Cardiac muscle cell (in vitro differentiated cells and primary cell): ENCODE measurements around the gene GUK1. TPM values are rescaled to one million over a fixed set of nuclear protein-coding genes. Genes with fewer than 3 reads are reported as not detected.

Experiments used
- DNase-seq, 2 donors: peaks; one replicate each; pipeline versions ENCODE4 v3.0.0 to v3.0.0-alpha.2; 2010 to 2017; ENCODE audit warnings: low read depth in 1 of 2, low spot score in 1 of 2
- H3K27ac ChIP-seq: fragments of 200-600 bp; sonication (generic); 2 replicates; pipeline ENCODE4 v1.5.1; 2016
- H3K27me3 ChIP-seq: fragments of 200-600 bp; sonication (generic); 2 replicates; pipeline ENCODE4 v1.6.0; 2016; ENCODE audit warnings: control low read depth
- H3K36me3 ChIP-seq: fragments of 200-600 bp; sonication (generic); 2 replicates; pipeline ENCODE4 v1.5.1; 2016; ENCODE audit warnings: control low read depth
- H3K4me1 ChIP-seq: fragments of 200-600 bp; sonication (generic); 2 replicates; pipeline ENCODE4 v1.8.1; 2017; ENCODE audit warnings: low read depth, mild to moderate bottlenecking, mixed run types
- H3K4me3 ChIP-seq: fragments of 200-600 bp; sonication (generic); 2 replicates; pipeline ENCODE4 v1.5.1; 2016; ENCODE audit warnings: mild to moderate bottlenecking
- H3K9me3 ChIP-seq: fragments of 200-600 bp; sonication (generic); 2 replicates; pipeline ENCODE4 v1.5.1; 2017; ENCODE audit warnings: low read depth, mild to moderate bottlenecking, control low read depth
- CTCF ChIP-seq: IDR thresholded peaks from 2 replicates; pipeline ENCODE4 v1.5.1; 2012; ENCODE audit warnings: low read depth, mild to moderate bottlenecking, low read length
- polyA plus RNA-seq: library from polyadenylated mRNA; unstranded; fragments of >200 nt; fragmentation: Nextera tagmentation; extraction: Ambion mirVana; gene quantifications from 2 replicates; pipeline ENCODE4 v1.2.1, GENCODE V29; 2016
- total RNA-seq: library from RNA; depleted of rRNA; stranded (reverse); fragments of >200 nt; gene quantifications from 2 replicates; pipeline ENCODE4 v1.2.3, GENCODE V29; 2016

GUK1 gene
- total and polyA plus RNA-seq, 2 experiments from 2014 or later, result 354 to 450 TPM

DNA sequence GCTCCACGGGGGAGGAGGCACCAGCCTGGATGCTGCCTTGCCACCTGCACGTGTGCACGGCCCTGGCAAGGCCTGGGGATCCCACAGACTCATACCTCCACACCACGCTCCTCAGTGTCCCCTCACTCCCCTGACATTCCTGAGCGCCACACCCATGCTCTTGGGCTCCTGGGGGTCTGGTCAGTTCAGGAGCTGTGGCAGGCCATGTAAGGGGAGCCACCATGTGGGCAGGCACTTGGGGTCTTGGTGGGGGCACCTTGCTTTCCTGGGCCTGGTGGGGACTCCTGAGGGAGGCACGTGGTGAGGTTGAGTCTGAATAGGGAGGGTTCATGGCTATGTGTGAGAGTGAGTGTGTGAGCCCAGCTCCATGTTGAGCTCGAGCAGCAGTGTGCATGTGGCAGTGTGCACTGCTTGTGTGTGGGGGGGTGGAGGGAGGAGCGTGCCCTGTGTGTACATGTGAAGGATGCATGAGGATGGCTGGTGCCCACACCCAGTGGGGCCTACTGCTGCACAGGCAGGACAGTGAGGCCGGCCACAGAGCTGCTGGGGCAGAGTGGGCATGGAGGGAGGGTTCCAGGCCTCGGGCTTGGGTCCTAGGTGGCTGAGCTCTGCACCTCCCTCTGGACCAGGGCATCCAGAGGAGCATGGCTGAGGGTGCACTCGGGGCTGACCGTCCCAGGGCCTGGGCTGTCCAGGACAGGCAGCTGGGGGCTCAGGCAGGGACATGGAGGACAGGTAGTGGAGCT is 11.3 kb downstream of the GUK1 start:
- TF ChIP-seq CTCF, result no peak
- no peak overlapping the region for H3K27ac ChIP-seq
- no peak for DNase-seq
- H3K4me3 ChIP-seq, result no peak overlapping the region
- peaks cover 5% of the 10 kb centered on the region for H3K4me1 ChIP-seq
- H3K27me3 ChIP-seq, result no peaks in the 10 kb centered on the region
- no peaks in the 10 kb centered on the region for H3K36me3 ChIP-seq
- no peaks in the 10 kb centered on the region for H3K9me3 ChIP-seq

DNA sequence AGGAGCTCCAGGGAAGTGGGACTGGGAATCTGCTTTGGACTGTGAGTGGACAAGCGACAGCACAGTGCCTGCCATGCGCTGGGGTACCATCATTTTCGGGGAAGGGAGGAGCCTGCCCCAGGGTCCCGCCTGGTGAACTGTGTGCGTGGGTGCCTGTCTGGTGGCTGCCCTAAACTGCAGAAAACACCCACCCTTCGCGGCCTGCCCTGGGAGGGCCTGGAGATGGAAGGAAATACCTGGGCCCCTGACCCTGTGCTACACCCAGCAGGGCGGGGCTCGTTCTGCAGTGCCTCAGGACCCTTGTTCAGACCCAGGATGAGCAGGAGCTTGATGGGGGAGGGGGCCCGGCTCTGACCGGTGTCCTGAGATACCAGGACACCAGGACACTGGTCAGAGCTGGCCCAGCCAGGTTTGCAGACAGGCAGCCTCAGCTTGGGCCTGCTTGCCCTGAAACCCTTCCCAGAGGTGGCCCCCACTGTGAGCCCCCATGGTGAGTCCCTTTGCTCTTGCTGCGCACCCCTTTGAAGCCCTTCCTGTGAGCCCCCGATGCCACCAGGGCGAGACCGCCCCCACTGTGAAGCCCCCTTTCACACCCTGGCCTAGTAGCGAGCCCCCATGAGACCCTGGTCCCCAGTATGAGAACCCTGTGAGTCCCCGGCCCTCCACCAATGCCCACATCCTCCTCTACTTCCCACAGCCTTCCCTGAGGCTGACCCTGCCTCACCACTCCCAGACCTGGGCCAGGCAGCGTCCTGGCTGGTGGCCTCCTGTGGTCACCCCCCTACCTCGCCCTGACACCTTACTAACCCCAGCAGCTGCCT is 12.2 kb downstream of the GUK1 start:
- H3K36me3 ChIP-seq, result no peaks in the 10 kb centered on the region
- no peaks in the 10 kb centered on the region for H3K9me3 ChIP-seq
- TF ChIP-seq CTCF, result no peak
- peaks cover 5% of the 10 kb centered on the region for H3K4me1 ChIP-seq
- H3K27ac ChIP-seq, result no peak overlapping the region
- DNase-seq, result no peak
- H3K27me3 ChIP-seq, result no peaks in the 10 kb centered on the region
- H3K4me3 ChIP-seq, result no peak overlapping the region

DNA sequence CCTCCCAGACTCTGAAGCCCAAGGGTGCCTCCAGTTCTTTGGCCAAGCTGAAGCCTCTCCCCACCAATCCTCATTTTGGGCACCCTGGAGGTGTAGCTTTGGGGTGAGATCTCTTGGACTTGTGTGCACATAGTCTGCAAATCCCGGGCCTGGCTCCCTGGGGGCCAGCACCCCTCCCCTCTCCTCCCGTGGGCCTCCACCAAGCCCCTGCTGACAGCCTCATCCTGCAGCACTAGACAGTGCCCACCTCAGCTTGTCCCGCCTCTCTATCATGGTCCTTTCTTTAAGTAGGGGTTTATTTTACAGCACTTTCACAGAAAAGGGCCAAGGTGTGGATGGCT is 12.8 kb downstream of the GUK1 start:
- H3K27ac ChIP-seq, result no peak overlapping the region
- H3K4me3 ChIP-seq, result no peak overlapping the region
- no peaks in the 10 kb centered on the region for H3K36me3 ChIP-seq
- DNase-seq, result no peak
- no peak for TF ChIP-seq CTCF
- no peaks in the 10 kb centered on the region for H3K27me3 ChIP-seq
- H3K9me3 ChIP-seq, result no peaks in the 10 kb centered on the region
- H3K4me1 ChIP-seq, result peaks cover 5% of the 10 kb centered on the region

- Histone ChIP-seq H3K27ac (no peak overlapping the region), H3K27me3 (no peaks in the 10 kb centered on the region), H3K4me3 (no peak overlapping the region), H3K36me3 (no peaks in the 10 kb centered on the region), H3K4me1 (peaks cover 5% of the 10 kb centered on the region), H3K9me3 (no peaks in the 10 kb centered on the region)
- TF ChIP-seq CTCF, result no peak
- DNase-seq, result no peak
These were observed 14.1 kb downstream of the GUK1 start for GRCh38 chr1:228154021-228154669.

GRCh38 chr1:228154670-228155571 is 14.8 kb downstream of the GUK1 start:
- TF ChIP-seq CTCF, result no peak
- DNase-seq, result no peak
- H3K27ac ChIP-seq, result no peak overlapping the region
- no peak overlapping the region for H3K4me3 ChIP-seq
- H3K36me3 ChIP-seq, result no peaks in the 10 kb centered on the region
- H3K9me3 ChIP-seq, result no peaks in the 10 kb centered on the region
- no peaks in the 10 kb centered on the region for H3K27me3 ChIP-seq
- H3K4me1 ChIP-seq, result peaks cover 5% of the 10 kb centered on the region
